WTC11 (cell line): ENCODE results near the gene OTULIN. TPM values are rescaled to one million over a fixed set of nuclear protein-coding genes. Genes with fewer than 3 reads are reported as not detected.

Source experiments
- ATAC-seq: fragments of 200-7000 bp; cut with Tn5 transposase; 2 replicates; pipeline ENCODE4 v1.10.0; 2021; ENCODE audit warnings: mild to moderate bottlenecking, moderate library complexity
- CTCF ChIA-PET: fragments of 300-600 bp; sonication (Branson Sonifier 250); formaldehyde crosslinking; loops from one replicate; lab custom pipeline; 2021; ENCODE audit warnings: antibody characterized with exemption; lab: Charles Lee
- POLR2A ChIA-PET: fragments of 350-600 bp; sonication (Branson Sonifier 250); formaldehyde crosslinking; loops from one replicate; lab custom pipeline; 2021; ENCODE audit warnings: antibody characterized with exemption; lab: Charles Lee
- DNase-seq: peaks from one replicate; pipeline ENCODE4 v3.0.0; 2021; ENCODE audit warnings: low spot score
- H3K27ac Mint-ChIP-seq: 2 replicates; pipeline ENCODE4 v1.8.0; 2021; ENCODE audit warnings: mixed read lengths
- H3K27me3 Mint-ChIP-seq: 2 replicates; pipeline ENCODE4 v1.8.0; 2021; ENCODE audit warnings: low read depth, mild to moderate bottlenecking, moderate library complexity, mixed read lengths
- H3K36me3 Mint-ChIP-seq: 2 replicates; pipeline ENCODE4 v1.8.0; 2021; ENCODE audit warnings: mixed read lengths
- H3K4me1 Mint-ChIP-seq: 2 replicates; pipeline ENCODE4 v1.8.0; 2022; ENCODE audit warnings: mixed read lengths
- H3K4me3 Mint-ChIP-seq: 2 replicates; pipeline ENCODE4 v1.8.0; 2021; ENCODE audit warnings: mild to moderate bottlenecking, moderate library complexity, mixed read lengths
- H3K9me3 Mint-ChIP-seq: 2 replicates; pipeline ENCODE4 v1.8.0; 2021; ENCODE audit warnings: mixed read lengths
- ATF1 ChIP-seq: sonication (generic); formaldehyde crosslinking; IDR thresholded peaks from 2 replicates; pipeline ENCODE4 v1.8.1; 2023; ENCODE audit warnings: mild to moderate bottlenecking, moderate library complexity, missing genetic modification reagents
- CDX4 ChIP-seq: fragments of 250-450 bp; sonication (Bioruptor Pico); IDR thresholded peaks from 2 replicates; pipeline ENCODE4 v1.9.0; 2021; ENCODE audit warnings: moderate library complexity, mild to moderate bottlenecking, inconsistent platforms, borderline replicate concordance
- CTCF ChIP-seq: fragments of 200-600 bp; IDR thresholded peaks from 2 replicates; pipeline ENCODE4 v1.8.0; 2022; ENCODE audit warnings: antibody characterized with exemption
- FOXP4 ChIP-seq: sonication (generic); formaldehyde crosslinking; IDR thresholded peaks from 2 replicates; pipeline ENCODE4 v1.8.0; 2022; ENCODE audit warnings: mild to moderate bottlenecking, missing genetic modification reagents
- IRF1 ChIP-seq: sonication (generic); formaldehyde crosslinking; IDR thresholded peaks from 2 replicates; pipeline ENCODE4 v1.8.0; 2023; ENCODE audit warnings: missing genetic modification reagents
- NFE2L1 ChIP-seq: sonication (generic); formaldehyde crosslinking; IDR thresholded peaks from 2 replicates; pipeline ENCODE4 v1.8.1; 2023; ENCODE audit warnings: missing genetic modification reagents
- SMAD3 ChIP-seq: sonication (generic); formaldehyde crosslinking; IDR thresholded peaks from 2 replicates; pipeline ENCODE4 v1.8.0; 2022; ENCODE audit warnings: missing genetic modification reagents, mild to moderate bottlenecking, borderline replicate concordance
- SOX15 ChIP-seq: fragments of 250-450 bp; sonication (Bioruptor Pico); IDR thresholded peaks from 2 replicates; pipeline ENCODE4 v1.9.0; 2021; ENCODE audit warnings: mild to moderate bottlenecking
- USF1 ChIP-seq: sonication (generic); formaldehyde crosslinking; IDR thresholded peaks from 2 replicates; pipeline ENCODE4 v1.8.0; 2022; ENCODE audit warnings: mild to moderate bottlenecking, missing genetic modification reagents
- ZNF219 ChIP-seq: sonication (generic); formaldehyde crosslinking; IDR thresholded peaks from 2 replicates; pipeline ENCODE4 v1.8.0; 2023; ENCODE audit warnings: missing genetic modification reagents, mild to moderate bottlenecking, borderline replicate concordance
- ZNF396 ChIP-seq: fragments of 250-450 bp; sonication (Bioruptor Pico); IDR thresholded peaks from 2 replicates; pipeline ENCODE4 v1.8.0; 2021; ENCODE audit warnings: mild to moderate bottlenecking, moderate library complexity, borderline replicate concordance
- ZNF423 ChIP-seq: fragments of 250-450 bp; sonication (Bioruptor Pico); IDR thresholded peaks from 2 replicates; pipeline ENCODE4 v2.1.2; 2022; ENCODE audit warnings: mild to moderate bottlenecking, moderate library complexity
- total RNA-seq: library from RNA; stranded (reverse); gene quantifications from 3 replicates; pipeline ENCODE4 v1.2.3, GENCODE V29; 2021

Gene OTULIN
- total RNA-seq, 1 experiment from 2014 or later, result 25.0 TPM

GRCh38 chr5:14712131-14712530, 47.6 kb downstream of the OTULIN start:
- ATAC-seq (no peak), DNase-seq (no peak)
- POLR2A ChIA-PET, result no interaction called here
- CTCF ChIA-PET, result interaction anchor here (1.2 kb wide), 1 partner anchor 15 kb away, joined by 3 read pairs; no protein-coding TSS in a partner anchor
- Mint-ChIP-seq H3K4me3 (no peak overlapping the region), H3K27ac (peak overlapping the region; percentile 12; the same call in 1 of the 2 replicates), H3K4me1 (no peaks in the 10 kb centered on the region), H3K36me3 (peaks cover 66% of the 10 kb centered on the region), H3K27me3 (no peaks in the 10 kb centered on the region; the same call in 1 of the 2 replicates), H3K9me3 (peaks cover 14% of the 10 kb centered on the region)
- TF ChIP-seq ATF1, result no peak
- no peak for TF ChIP-seq CDX4 (CRISPR knock-in tag)
- no peak for TF ChIP-seq FOXP4 (CRISPR knock-in tag)

GRCh38 chr5:14712666-14713065, 48.1 kb downstream of the OTULIN start:
- Mint-ChIP-seq H3K27ac (no peak overlapping the region), H3K4me1 (no peaks in the 10 kb centered on the region), H3K27me3 (no peaks in the 10 kb centered on the region; the same call in 1 of the 2 replicates), H3K36me3 (peaks cover 68% of the 10 kb centered on the region), H3K4me3 (no peak overlapping the region), H3K9me3 (peaks cover 14% of the 10 kb centered on the region)
- ChIA-PET POLR2A (no interaction called here), CTCF (interaction anchor here (1.2 kb wide), 1 partner anchor 14 kb away, joined by 3 read pairs; no protein-coding TSS in a partner anchor)
- DNase-seq (no peak), ATAC-seq (no peak)
- TF ChIP-seq FOXP4 (CRISPR knock-in tag), result no peak
- no peak for TF ChIP-seq ATF1
- TF ChIP-seq ZNF219 (CRISPR knock-in tag), result no peak
- TF ChIP-seq IRF1, result no peak
- no peak for TF ChIP-seq CTCF
- TF ChIP-seq NFE2L1 (CRISPR knock-in tag), result no peak
- no peak for TF ChIP-seq ZNF396 (CRISPR knock-in tag)
- no peak for TF ChIP-seq SMAD3
- no peak for TF ChIP-seq USF1 (CRISPR knock-in tag)
- TF ChIP-seq SOX15, result no peak

- no peak for ATAC-seq
- H3K4me3 Mint-ChIP-seq, result no peak overlapping the region
- no peak for TF ChIP-seq ZNF423 (CRISPR knock-in tag)
- TF ChIP-seq, all 79 proteins: peak for 0
- Mint-ChIP-seq H3K9me3 (peaks cover 14% of the 10 kb centered on the region), H3K36me3 (peaks cover 70% of the 10 kb centered on the region), H3K27me3 (no peaks in the 10 kb centered on the region; the same call in 1 of the 2 replicates), H3K4me1 (no peaks in the 10 kb centered on the region), H3K27ac (no peak overlapping the region)
- POLR2A ChIA-PET, result no interaction called here
- CTCF ChIA-PET, result interaction anchor here (1.3 kb wide), 1 partner anchor 28 kb away, joined by 4 read pairs; no protein-coding TSS in a partner anchor
- DNase-seq, result no peak
These were observed 49.2 kb downstream of the OTULIN start for GRCh38 chr5:14713476-14714390.
